Nephron (organoid): ENCODE data around the gene MLH3.
A peak's percentile ranks its signal among the peaks of the same experiment; 100 is the strongest.

Source experiments
- H3K27ac Mint-ChIP-seq, 3 experiments: 2 replicates each; pipeline ENCODE4 v1.8.0; 2020; ENCODE audit warnings: mixed read lengths in 3 of 3, mild to moderate bottlenecking in 2 of 3, moderate library complexity in 1 of 3
- H3K27me3 Mint-ChIP-seq: 2 replicates; pipeline ENCODE4 v1.8.0; 2021; ENCODE audit warnings: low read depth, mild to moderate bottlenecking, moderate library complexity, mixed read lengths
- H3K36me3 Mint-ChIP-seq: 2 replicates; pipeline ENCODE4 v1.8.0; 2020; ENCODE audit warnings: low read depth, mixed read lengths
- H3K4me1 Mint-ChIP-seq: 2 replicates; pipeline ENCODE4 v1.8.0; 2020; ENCODE audit warnings: mixed read lengths
- H3K4me3 Mint-ChIP-seq, 3 experiments: 2 replicates each; pipeline ENCODE4 v1.8.0; 2020; ENCODE audit warnings: mild to moderate bottlenecking in 3 of 3, mixed read lengths in 3 of 3, moderate library complexity in 2 of 3
- H3K9me3 Mint-ChIP-seq: 2 replicates; pipeline ENCODE4 v1.8.0; 2020; ENCODE audit warnings: mixed read lengths
- TF ChIP-seq, protein P1 (sequence below), 3 experiments: fragments of 200-600 bp; sonication (generic); IDR thresholded peaks; one replicate each; pipeline ENCODE4 v1.5.0; 2021; ENCODE audit warnings: antibody characterized with exemption in 3 of 3; ENCODE audit not compliant: unreplicated experiment in 3 of 3

The MLH3 gene

DNA sequence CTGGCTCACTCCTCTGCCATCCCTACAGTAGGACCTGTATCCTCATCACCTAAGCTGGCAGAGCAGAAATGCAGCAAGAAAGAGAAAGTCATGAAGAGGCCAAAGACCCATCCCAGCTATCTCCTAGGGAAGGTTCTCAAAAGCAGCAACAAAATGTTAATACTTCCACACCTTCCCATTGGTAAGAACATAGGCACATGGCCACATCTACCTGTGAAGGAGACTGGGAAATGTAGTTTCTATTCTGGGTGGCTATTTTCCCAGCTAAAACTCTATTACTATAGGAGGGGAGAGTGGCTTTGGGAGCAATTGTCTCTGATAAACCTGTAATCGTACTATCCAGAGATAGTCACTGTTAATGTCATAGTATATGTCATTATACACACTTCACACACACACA is 62.3 kb downstream of the MLH3 start:
- peak overlapping the region in 1 of 3 experiments; percentile 12 for H3K27ac Mint-ChIP-seq
- TF ChIP-seq, protein P1, sequence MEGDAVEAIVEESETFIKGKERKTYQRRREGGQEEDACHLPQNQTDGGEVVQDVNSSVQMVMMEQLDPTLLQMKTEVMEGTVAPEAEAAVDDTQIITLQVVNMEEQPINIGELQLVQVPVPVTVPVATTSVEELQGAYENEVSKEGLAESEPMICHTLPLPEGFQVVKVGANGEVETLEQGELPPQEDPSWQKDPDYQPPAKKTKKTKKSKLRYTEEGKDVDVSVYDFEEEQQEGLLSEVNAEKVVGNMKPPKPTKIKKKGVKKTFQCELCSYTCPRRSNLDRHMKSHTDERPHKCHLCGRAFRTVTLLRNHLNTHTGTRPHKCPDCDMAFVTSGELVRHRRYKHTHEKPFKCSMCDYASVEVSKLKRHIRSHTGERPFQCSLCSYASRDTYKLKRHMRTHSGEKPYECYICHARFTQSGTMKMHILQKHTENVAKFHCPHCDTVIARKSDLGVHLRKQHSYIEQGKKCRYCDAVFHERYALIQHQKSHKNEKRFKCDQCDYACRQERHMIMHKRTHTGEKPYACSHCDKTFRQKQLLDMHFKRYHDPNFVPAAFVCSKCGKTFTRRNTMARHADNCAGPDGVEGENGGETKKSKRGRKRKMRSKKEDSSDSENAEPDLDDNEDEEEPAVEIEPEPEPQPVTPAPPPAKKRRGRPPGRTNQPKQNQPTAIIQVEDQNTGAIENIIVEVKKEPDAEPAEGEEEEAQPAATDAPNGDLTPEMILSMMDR (IDR thresholded peaks at IDR 0.05; ENCODE audit: unreplicated experiment in 3 of 3), result no peak
- peaks cover 23% of the 10 kb centered on the region for H3K4me1 Mint-ChIP-seq

DNA sequence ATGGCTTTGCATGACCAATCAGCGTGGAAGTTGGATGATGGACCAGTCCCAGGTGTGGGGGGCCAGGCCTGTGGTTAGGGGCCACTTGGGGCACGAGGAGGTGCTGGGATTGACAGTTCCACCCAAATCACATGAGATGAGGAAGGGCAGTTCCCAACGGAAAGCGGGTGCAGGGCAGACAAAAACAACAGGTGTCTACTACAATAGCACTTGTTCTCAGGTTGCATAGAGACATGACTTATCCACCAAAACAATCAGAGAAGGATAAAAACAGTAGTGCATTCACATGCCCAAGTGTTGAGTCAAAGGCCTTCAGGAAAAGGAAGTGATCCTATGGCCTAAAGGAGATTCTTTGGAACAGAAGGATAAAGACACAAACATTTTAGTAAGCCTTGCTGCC is 63.1 kb downstream of the MLH3 start:
- H3K9me3 Mint-ChIP-seq, result no peaks in the 10 kb centered on the region

More for the DNA sequence above, 62.3 kb downstream of the MLH3 start:
- Mint-ChIP-seq H3K27me3 (no peaks in the 10 kb centered on the region), H3K36me3 (no peaks in the 10 kb centered on the region), H3K4me3 (no peak overlapping the region), H3K9me3 (peaks cover 3% of the 10 kb centered on the region)

DNA sequence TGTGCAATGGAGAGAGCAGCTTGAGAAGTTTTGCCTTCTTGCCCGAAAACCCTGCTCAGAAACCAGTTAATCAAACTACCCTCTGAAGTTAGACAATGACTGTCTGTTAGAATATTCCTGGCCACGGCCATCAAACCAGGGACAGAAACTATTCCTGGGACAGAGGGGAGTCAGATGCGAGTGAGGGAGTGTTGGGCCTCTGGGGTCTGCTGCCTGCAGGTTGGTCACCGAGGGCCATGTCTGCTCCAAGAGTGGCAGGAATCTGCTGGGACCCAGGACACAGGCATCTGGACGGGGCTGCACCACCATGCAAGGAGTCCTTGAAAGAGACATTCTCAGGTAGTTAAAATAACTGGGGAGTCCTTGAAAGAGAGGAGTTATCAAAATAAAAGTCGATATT is 65.5 kb downstream of the MLH3 start:
- Mint-ChIP-seq H3K27me3 (no peaks in the 10 kb centered on the region), H3K9me3 (no peaks in the 10 kb centered on the region), H3K4me3 (no peak overlapping the region), H3K36me3 (no peaks in the 10 kb centered on the region), H3K4me1 (peaks cover 43% of the 10 kb centered on the region), H3K27ac (no peak overlapping the region)
- TF ChIP-seq, protein P1 (IDR thresholded peaks at IDR 0.05; ENCODE audit: unreplicated experiment in 3 of 3), result no peak

More for the DNA sequence above, 63.1 kb downstream of the MLH3 start:
- Mint-ChIP-seq H3K4me3 (no peak overlapping the region), H3K4me1 (peaks cover 23% of the 10 kb centered on the region), H3K27ac (peak overlapping the region; percentile 12 to 60 (median 44)), H3K27me3 (no peaks in the 10 kb centered on the region), H3K36me3 (no peaks in the 10 kb centered on the region)
- TF ChIP-seq, protein P1 (IDR thresholded peaks at IDR 0.05; ENCODE audit: unreplicated experiment in 3 of 3), result no peak

DNA sequence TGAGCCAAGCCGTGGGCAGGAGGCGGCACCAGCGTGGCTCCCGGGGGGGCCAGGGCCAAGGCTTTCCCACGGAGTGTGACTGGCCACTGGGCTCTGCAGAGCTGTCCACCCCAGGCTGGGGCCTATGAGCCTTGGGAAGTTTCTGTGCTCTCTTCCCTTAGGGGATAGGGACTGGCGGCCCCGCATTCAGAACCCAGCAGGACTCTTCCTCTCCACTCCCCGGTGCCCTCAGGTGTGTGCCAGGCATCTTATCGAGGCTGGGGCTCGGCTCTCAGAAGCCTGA is 66.3 kb downstream of the MLH3 start:
- Mint-ChIP-seq H3K4me3 (no peak overlapping the region), H3K36me3 (no peaks in the 10 kb centered on the region), H3K27ac (peak overlapping the region in 1 of 3 experiments; percentile 9), H3K9me3 (no peaks in the 10 kb centered on the region), H3K27me3 (peaks cover 4% of the 10 kb centered on the region), H3K4me1 (peaks cover 51% of the 10 kb centered on the region)
- TF ChIP-seq, protein P1 (IDR thresholded peaks at IDR 0.05; ENCODE audit: unreplicated experiment in 3 of 3), result no peak

DNA sequence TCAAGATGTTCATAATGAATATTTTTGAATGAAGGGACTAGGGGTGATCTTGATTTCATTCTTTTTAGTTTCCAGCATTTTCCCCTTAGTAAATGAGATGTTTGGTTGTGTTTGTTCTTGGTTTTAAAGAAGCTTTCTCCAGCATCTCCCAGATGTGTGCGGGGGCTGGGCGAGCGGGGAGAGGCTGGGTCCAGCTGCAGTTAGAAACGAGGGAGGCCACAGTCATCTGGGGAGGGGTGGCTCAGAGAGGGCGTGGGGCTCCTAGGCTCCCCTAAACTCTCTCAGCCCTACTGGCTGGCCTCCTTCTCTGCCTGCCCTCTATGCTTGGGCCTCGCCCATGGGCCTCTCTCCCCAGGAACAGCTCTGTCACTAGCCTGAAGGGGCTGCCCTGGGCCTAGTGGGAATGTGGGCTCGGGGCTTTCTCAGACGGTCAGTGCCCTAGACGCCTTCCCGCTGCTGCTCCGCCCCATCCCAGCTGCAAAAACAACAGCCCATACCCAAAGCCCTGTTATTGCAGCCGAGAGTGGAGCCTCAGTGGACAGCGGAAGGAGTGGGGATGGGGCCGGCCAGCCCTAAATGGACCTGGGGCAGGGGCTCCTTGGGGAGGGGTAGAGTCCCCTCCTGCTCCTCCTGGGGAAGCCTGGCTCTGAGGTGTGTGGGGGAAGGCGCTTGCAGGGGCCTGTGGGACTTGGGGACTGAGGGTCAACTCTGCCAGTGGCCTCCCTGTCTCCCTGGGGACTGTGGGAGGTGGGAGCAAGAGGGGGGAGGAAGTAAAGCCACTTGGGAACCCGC is 66.8 kb downstream of the MLH3 start:
- H3K9me3 Mint-ChIP-seq, result no peaks in the 10 kb centered on the region
- TF ChIP-seq, protein P1 (IDR thresholded peaks at IDR 0.05; ENCODE audit: unreplicated experiment in 3 of 3), result no peak
- no peaks in the 10 kb centered on the region for H3K36me3 Mint-ChIP-seq
- no peak overlapping the region for H3K4me3 Mint-ChIP-seq
- H3K27ac Mint-ChIP-seq, result peak overlapping the region; percentile 20 to 72 (median 50)
- peaks cover 4% of the 10 kb centered on the region for H3K27me3 Mint-ChIP-seq
- H3K4me1 Mint-ChIP-seq, result peaks cover 57% of the 10 kb centered on the region

DNA sequence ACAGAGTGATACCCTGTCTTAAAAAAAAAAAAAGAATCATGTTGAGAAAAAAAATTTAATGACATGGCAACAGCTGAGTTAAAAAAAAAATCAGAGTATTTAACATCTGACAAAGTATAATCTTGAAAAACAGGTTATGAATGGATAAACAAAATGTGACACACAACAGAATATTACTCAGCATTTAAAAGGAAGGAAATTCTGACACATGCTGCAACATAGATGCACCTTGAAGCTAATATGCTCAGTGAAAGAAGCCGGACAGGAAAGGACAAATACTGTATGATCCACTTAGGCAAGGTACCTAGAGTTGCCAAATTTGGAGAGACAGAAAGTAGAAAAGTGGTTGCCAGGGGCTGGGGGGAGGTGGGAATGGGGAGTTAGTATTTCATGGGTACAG is 67.9 kb downstream of the MLH3 start:
- Mint-ChIP-seq H3K9me3 (no peaks in the 10 kb centered on the region), H3K4me1 (peaks cover 62% of the 10 kb centered on the region), H3K27ac (peak overlapping the region; percentile 46 to 95 (median 60)), H3K36me3 (no peaks in the 10 kb centered on the region), H3K4me3 (no peak overlapping the region), H3K27me3 (peaks cover 8% of the 10 kb centered on the region)
- TF ChIP-seq, protein P1 (IDR thresholded peaks at IDR 0.05; ENCODE audit: unreplicated experiment in 3 of 3), result no peak
